Measurements from ENCODE around the gene FAM117A. TPM values are rescaled to one million over a fixed set of nuclear protein-coding genes. Genes with fewer than 3 reads are reported as not detected.
A peak's percentile ranks its signal among the peaks of the same experiment; 100 is the strongest.

FAM117A gene
- total and polyA plus RNA-seq, 2 donors (not counting 3 experiments of a cell fraction or from before 2014, with no cell fraction given) = 12.2 to 24.1 TPM

- no peaks in the 10 kb centered on the region for H3K9me3 ChIP-seq (replicated peaks; ENCODE audit: control insufficient read depth, insufficient read depth, low read length)
- dilution Hi-C loops (cut with MboI; ENCODE audit: extremely low pct_ligation_motif_present, low sequenced_read_pairs) = no loop called here
- peaks cover 10 to 11% of the 10 kb centered on the region in 2 experiments for H3K36me3 ChIP-seq (ENCODE audit: control insufficient read depth in 2 of 2, extremely low read depth in 1 of 2, insufficient read depth in 2 of 2, low read length in 2 of 2)
- no peaks in the 10 kb centered on the region for H3K9me1 ChIP-seq (replicated peaks; ENCODE audit: control insufficient read depth, extremely low read depth, insufficient read depth, low read length)
- H3K27me3 ChIP-seq (ENCODE audit: control insufficient read depth in 2 of 2, insufficient read depth in 2 of 2, low read length in 2 of 2) = no peaks in the 10 kb centered on the region
- peaks cover 8% of the 10 kb centered on the region for H3K4me1 ChIP-seq (ENCODE audit: control insufficient read depth, extremely low read depth, insufficient read depth, low read length)
- no peak overlapping the region for H3K4me3 ChIP-seq (replicated peaks in 1 of 3; ENCODE audit: insufficient read depth in 1 of 3, low read depth in 1 of 3, low read length in 3 of 3)
- H3K27ac ChIP-seq (ENCODE audit: insufficient read depth, low read depth, low read length) = no peak overlapping the region
- TF ChIP-seq MAX (IDR thresholded peaks at IDR 0.05; ENCODE audit: insufficient read depth, insufficient read length) = no peak
- TF ChIP-seq POLR2A (IDR thresholded peaks at IDR 0.05; ENCODE audit: low read depth, low read length) = no peak
- TF ChIP-seq EZH2 (IDR thresholded peaks at IDR 0.05; ENCODE audit: borderline replicate concordance, low read depth, low read length, severe bottlenecking) = no peak
- BruUV-seq (replicated peaks) = no TSS peak
- no peak overlapping the region for H3K4me2 ChIP-seq (ENCODE audit: insufficient read depth, low read length)
- ChIA-PET CTCF (interaction anchor here (0.6 to 1.0 kb wide), 3 partner anchors 9 to 204 kb away, joined by 3 to 4 read pairs (median 3); no protein-coding TSS in a partner anchor), POLR2A (no interaction called here)
- peaks cover 6% of the 10 kb centered on the region for H4K20me1 ChIP-seq (replicated peaks; ENCODE audit: control insufficient read depth, extremely low read depth, insufficient read depth, low read length)
- no peak overlapping the region for H3K9ac ChIP-seq (replicated peaks; ENCODE audit: extremely low read depth, insufficient read depth, low read length)
- DNase-seq (ENCODE audit: low read depth, low spot score) = no peak
- intact Hi-C loops (cut with micrococcal nuclease) = no loop called here
- FAIRE-seq = no peak
- H2AFZ ChIP-seq (ENCODE audit: low read depth, low read length) = no peak overlapping the region
- H3K79me2 ChIP-seq (ENCODE audit: control insufficient read depth, insufficient read depth, low read length) = peaks cover 67% of the 10 kb centered on the region
Measured at GRCh38 chr17:49793309-49793708, 29.4 kb upstream of the FAM117A start.

GRCh38 chr17:49789243-49789578 lies 25.3 kb upstream of the FAM117A start:
- Histone ChIP-seq H3K79me2 (ENCODE audit: control insufficient read depth, insufficient read depth, low read length) (peaks cover 48% of the 10 kb centered on the region), H3K4me3 (replicated peaks in 1 of 3; ENCODE audit: insufficient read depth in 1 of 3, low read depth in 1 of 3, low read length in 3 of 3) (peak overlapping the region in 2 of 3 experiments; percentile 35 to 62), H2AFZ (ENCODE audit: low read depth, low read length) (no peak overlapping the region), H3K27ac (ENCODE audit: insufficient read depth, low read depth, low read length) (no peak overlapping the region), H3K9me3 (replicated peaks; ENCODE audit: control insufficient read depth, insufficient read depth, low read length) (no peaks in the 10 kb centered on the region), H3K36me3 (ENCODE audit: control insufficient read depth in 2 of 2, extremely low read depth in 1 of 2, insufficient read depth in 2 of 2, low read length in 2 of 2) (peaks cover 4 to 8% of the 10 kb centered on the region in 2 experiments), H3K4me2 (ENCODE audit: insufficient read depth, low read length) (peak overlapping the region; percentile 87), H3K27me3 (ENCODE audit: control insufficient read depth in 2 of 2, insufficient read depth in 2 of 2, low read length in 2 of 2) (no peaks in the 10 kb centered on the region), H3K9me1 (replicated peaks; ENCODE audit: control insufficient read depth, extremely low read depth, insufficient read depth, low read length) (no peaks in the 10 kb centered on the region), H4K20me1 (replicated peaks; ENCODE audit: control insufficient read depth, extremely low read depth, insufficient read depth, low read length) (peaks cover 6% of the 10 kb centered on the region), H3K4me1 (ENCODE audit: control insufficient read depth, extremely low read depth, insufficient read depth, low read length) (peaks cover 16% of the 10 kb centered on the region), H3K9ac (replicated peaks; ENCODE audit: extremely low read depth, insufficient read depth, low read length) (no peak overlapping the region)
- no peak for DNase-seq (ENCODE audit: low read depth, low spot score)
- dilution Hi-C loops (cut with MboI; ENCODE audit: extremely low pct_ligation_motif_present, low sequenced_read_pairs) = no loop called here
- POLR2A ChIA-PET = interaction anchor here (2.3 kb wide), 1 partner anchor 25 kb away, joined by 9 read pairs; the partner anchor contains the start of gene FAM117A
- BruUV-seq (replicated peaks) = no TSS peak
- TF ChIP-seq MAX (IDR thresholded peaks at IDR 0.05; ENCODE audit: insufficient read depth, insufficient read length) (no peak), CTCF (IDR thresholded peaks at IDR 0.05; ENCODE audit: extremely low read depth in 1 of 2, insufficient read depth in 1 of 2, low read depth in 1 of 2, low read length in 2 of 2) (no peak), JUN (IDR thresholded peaks at IDR 0.05; ENCODE audit: borderline replicate concordance, insufficient read depth, insufficient read length, low read depth) (no peak), FOS (IDR thresholded peaks at IDR 0.05; ENCODE audit: borderline replicate concordance, insufficient read depth, low read length) (no peak), GATA2 (IDR thresholded peaks at IDR 0.05; ENCODE audit: insufficient read depth, insufficient read length, low read depth, low read length) (no peak)
- CTCF ChIA-PET = interaction anchor here (2.4 kb wide), 1 partner anchor 81 kb away, joined by 21 read pairs; the partner anchor contains the start of gene SLC35B1
- no peak for FAIRE-seq
- intact Hi-C loops (cut with micrococcal nuclease) = loop anchor here (1.0 kb wide), 1 partner anchor 43 kb away; no protein-coding TSS in a partner anchor

Measured in endothelial cell of umbilical vein (primary cell).